PC-9 (cell line): ENCODE measurements around the gene POU3F1.

Source experiments
- CTCF ChIP-seq: fragments of 200-600 bp; sonication (generic); conservative IDR thresholded peaks from 2 replicates; pipeline ENCODE4 v1.6.1; 2017; ENCODE audit warnings: mixed run types, antibody characterized with exemption, mild to moderate bottlenecking, moderate library complexity
- EZH2 ChIP-seq: fragments of 200-600 bp; sonication (generic); IDR thresholded peaks from 2 replicates; pipeline ENCODE4 v1.8.0; 2017; ENCODE audit warnings: antibody characterized with exemption, low read depth

- TF ChIP-seq CTCF (no peak), EZH2 (no peak)
These were observed 40.4 kb downstream of the POU3F1 start for GRCh38 chr1:38006008-38006828.
